ENCODE data around the gene NR6A1.

The NR6A1 gene

DNA sequence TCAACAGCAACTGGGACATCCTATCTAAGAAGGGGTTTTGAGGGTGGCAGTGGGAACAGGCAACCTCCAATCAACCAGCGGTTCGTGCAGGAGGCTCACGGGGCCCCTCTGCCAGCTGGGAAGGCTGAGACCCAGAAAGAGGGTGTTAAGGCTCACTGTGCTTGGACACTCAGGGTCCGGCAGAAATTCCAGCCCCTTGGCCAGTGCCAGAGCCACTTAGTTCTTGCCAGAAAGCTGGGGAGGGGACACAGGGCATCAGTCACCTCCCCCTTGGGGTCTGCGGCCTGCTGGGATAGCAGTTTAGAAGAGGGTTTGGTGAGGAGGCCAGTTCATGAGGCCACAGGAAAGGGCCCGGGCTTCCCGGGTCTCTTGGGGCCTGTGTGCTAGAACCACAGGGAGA, 300.4 kb downstream of the NR6A1 start:
- FAIRE-seq, result no peak
- no peak for DNase-seq (ENCODE audit: insufficient read length)
- no peak for TF ChIP-seq POLR2AphosphoS5 (IDR thresholded peaks at IDR 0.05; ENCODE audit: low read depth, low read length)
- no peak for TF ChIP-seq POLR2A (IDR thresholded peaks at IDR 0.05; ENCODE audit: low read depth, low read length)
- no peak for TF ChIP-seq TAF1 (IDR thresholded peaks at IDR 0.05; ENCODE audit: borderline replicate concordance, low read depth, low read length)

- DNase-seq (ENCODE audit: insufficient read length) (no peak), FAIRE-seq (no peak)
- TF ChIP-seq POLR2AphosphoS5 (IDR thresholded peaks at IDR 0.05; ENCODE audit: low read depth, low read length) (no peak), POLR2A (IDR thresholded peaks at IDR 0.05; ENCODE audit: low read depth, low read length) (no peak), TAF1 (IDR thresholded peaks at IDR 0.05; ENCODE audit: borderline replicate concordance, low read depth, low read length) (no peak)
Observed at GRCh38 chr9:124470306-124470705, 300.8 kb downstream of the NR6A1 start.

DNA sequence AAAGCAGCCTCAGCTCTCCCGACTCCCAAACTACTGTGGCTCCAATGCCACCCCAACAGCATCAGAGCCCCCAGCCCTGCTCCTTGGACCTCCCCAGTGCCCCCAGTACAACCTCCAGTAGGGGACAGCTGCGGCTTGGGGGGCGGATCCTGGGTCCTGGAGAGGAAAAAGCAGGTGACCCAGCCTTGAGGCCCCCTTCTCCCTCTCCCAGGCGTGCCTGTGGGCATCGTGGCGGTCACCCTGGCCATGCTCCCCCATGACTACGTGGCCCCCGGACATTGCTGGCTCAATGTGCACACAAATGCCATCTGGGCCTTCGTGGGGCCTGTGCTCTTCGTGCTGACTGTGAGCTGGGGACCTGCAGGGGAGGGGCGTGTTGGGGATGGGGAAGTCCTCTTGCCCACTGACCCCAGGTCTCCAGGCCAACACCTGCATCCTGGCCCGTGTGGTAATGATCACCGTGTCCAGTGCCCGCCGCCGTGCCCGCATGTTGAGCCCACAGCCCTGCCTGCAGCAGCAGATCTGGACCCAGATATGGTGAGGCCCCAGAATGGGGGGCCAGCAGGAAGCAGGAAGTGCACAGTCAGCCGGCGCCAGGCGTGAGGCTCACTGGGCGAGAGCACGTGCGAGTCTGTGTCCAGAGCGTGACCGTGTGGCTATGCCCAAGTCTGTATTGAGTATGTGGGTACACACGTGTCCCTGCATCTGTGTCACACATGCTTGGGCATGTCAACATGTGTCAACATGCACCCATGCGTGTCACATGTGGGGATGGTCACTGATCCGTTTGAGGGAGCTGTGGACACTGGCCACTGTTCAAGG, 301.9 kb downstream of the NR6A1 start:
- DNase-seq (ENCODE audit: insufficient read length) (no peak), FAIRE-seq (no peak)
- TF ChIP-seq TAF1 (IDR thresholded peaks at IDR 0.05; ENCODE audit: borderline replicate concordance, low read depth, low read length) (no peak), POLR2AphosphoS5 (IDR thresholded peaks at IDR 0.05; ENCODE audit: low read depth, low read length) (no peak), POLR2A (IDR thresholded peaks at IDR 0.05; ENCODE audit: low read depth, low read length) (no peak)

DNA sequence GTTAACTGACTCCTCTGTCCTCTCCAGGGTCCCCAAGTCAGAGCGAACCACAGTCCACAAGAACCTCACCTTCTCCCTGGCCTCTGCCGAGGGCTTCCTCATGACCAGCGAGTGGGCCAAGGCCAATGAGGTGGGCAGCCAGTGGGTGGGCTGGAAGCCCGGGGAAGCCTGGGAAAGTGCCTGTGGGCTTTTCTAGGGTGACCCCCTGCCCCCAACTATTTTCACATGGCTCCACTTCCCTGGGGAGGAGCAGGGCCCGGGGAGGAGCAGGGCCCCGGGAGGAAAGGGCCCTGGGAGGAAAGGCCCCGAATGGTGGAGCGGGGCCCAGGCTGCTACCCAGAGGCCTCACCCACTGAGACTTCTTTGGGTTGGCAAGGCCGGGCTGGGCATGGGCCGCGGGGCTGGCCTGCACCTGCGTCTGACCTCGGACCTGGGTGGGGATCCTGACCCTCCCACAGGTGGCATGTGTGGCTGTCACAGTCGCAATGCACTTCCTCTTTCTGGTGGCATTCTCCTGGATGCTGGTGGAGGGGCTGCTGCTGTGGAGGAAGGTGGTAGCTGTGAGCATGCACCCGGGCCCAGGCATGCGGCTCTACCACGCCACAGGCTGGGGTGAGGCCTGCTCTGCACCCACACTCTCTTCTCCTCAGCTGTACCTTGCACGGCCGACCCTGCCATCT, 302.9 kb downstream of the NR6A1 start:
- no peak for FAIRE-seq
- TF ChIP-seq POLR2AphosphoS5 (IDR thresholded peaks at IDR 0.05; ENCODE audit: low read depth, low read length), result no peak
- TF ChIP-seq TAF1 (IDR thresholded peaks at IDR 0.05; ENCODE audit: borderline replicate concordance, low read depth, low read length), result no peak
- no peak for TF ChIP-seq POLR2A (IDR thresholded peaks at IDR 0.05; ENCODE audit: low read depth, low read length)
- no peak for DNase-seq (ENCODE audit: insufficient read length)

- FAIRE-seq (no peak), DNase-seq (ENCODE audit: insufficient read length) (no peak)
- no peak for TF ChIP-seq POLR2AphosphoS5 (IDR thresholded peaks at IDR 0.05; ENCODE audit: low read depth, low read length)
- no peak for TF ChIP-seq TAF1 (IDR thresholded peaks at IDR 0.05; ENCODE audit: borderline replicate concordance, low read depth, low read length)
- TF ChIP-seq POLR2A (IDR thresholded peaks at IDR 0.05; ENCODE audit: low read depth, low read length), result no peak
Observed at GRCh38 chr9:124467410-124468060, 303.6 kb downstream of the NR6A1 start.

All from GM12892 (cell line).